H1 (cell line): ENCODE results near the gene ANK2. TPM values are rescaled to one million over a fixed set of nuclear protein-coding genes. Genes with fewer than 3 reads are reported as not detected.

ENCODE experiments used
- microRNA counts: library from miRNA; unstranded; fragments of <30 nt; microRNA quantifications from one replicate; lab custom pipeline; 2015
- microRNA-seq, 2 experiments: library from miRNA; unstranded; fragments of <30 nt; microRNA quantifications; one replicate each; pipeline versions ENCODE4 to v1.2.0, GENCODE V29; 2016 to 2020; ENCODE audit warnings: borderline microRNAs expressed in 2 of 2, borderline number of aligned reads in 2 of 2, borderline replicate concordance in 1 of 2
- polyA plus RNA-seq, 7 experiments: library from polyadenylated mRNA; depleted of rRNA in 3 of 7; stranded (reverse) in 5 of 7; unstranded in 2 of 7; fragments of >200 nt in 5 of 7; fragments of 200-250 nt in 2 of 7; gene quantifications; 1 replicate in 5 of 7; 2 replicates in 1 of 7; 4 replicates in 1 of 7; pipeline versions ENCODE4 v1.2.1 to v1.2.3, GENCODE V29; 2011 to 2013; ENCODE audit warnings: missing spikeins in 2 of 7, mixed read lengths in 2 of 7
- small RNA-seq: library from polyadenylated mRNA; stranded (forward); fragments of <200 nt; extraction: miRNeasy Mini kit (QIAGEN cat#:217004); gene quantifications from one replicate; pipeline ENCODE3, GENCODE V24; 2013; ENCODE audit not compliant: insufficient read depth
- total RNA-seq: library from RNA; stranded (reverse); fragmentation: NEBNext Ultra II Directional; extraction: Animal tissue kit (Norgen Biotek cat#: 25700); gene quantifications from 2 replicates; pipeline ENCODE4 v1.2.1, GENCODE V29; 2021

ANK2 gene
- total and polyA plus RNA-seq, 2 of the 8 experiments (the other 6 are each of a cell fraction or from before 2014, with no cell fraction given): 14.2 to 35.1 TPM

MicroRNAs within 50 kb of the gene (microRNA counts, 767-probe panel; counts per million panel counts)
- microRNA hsa-miR-1243 (lab: Ali Mortazavi, UCI): 879 counts per million, percentile 95 among the panel's probes with 10 or more counts

Small RNAs within 50 kb of the gene (microRNA-seq; reads per million reads assigned to microRNA genes)
- gene MIR1243 (2.0 to 3.2 reads per million in 2 experiments), gene MIR8082 (0 reads per million in 2 experiments)

Small RNAs within 50 kb of the gene (small RNA-seq; reads per million reads assigned to genes)
- gene MIR8082 (not detected), gene RN7SL184P (not detected), gene RNU1-138P (not detected)
